ENCODE measurements around the gene GYS2.

GRCh38 chr12:21617030-21617429 lies 12.4 kb upstream of the GYS2 start:
- TF ChIP-seq POLR2A (IDR thresholded peaks at IDR 0.05) = no peak
- no peak for TF ChIP-seq CTCF (IDR thresholded peaks at IDR 0.05)
